Measurements from ENCODE around the gene SNCAIP.

SNCAIP gene

DNA sequence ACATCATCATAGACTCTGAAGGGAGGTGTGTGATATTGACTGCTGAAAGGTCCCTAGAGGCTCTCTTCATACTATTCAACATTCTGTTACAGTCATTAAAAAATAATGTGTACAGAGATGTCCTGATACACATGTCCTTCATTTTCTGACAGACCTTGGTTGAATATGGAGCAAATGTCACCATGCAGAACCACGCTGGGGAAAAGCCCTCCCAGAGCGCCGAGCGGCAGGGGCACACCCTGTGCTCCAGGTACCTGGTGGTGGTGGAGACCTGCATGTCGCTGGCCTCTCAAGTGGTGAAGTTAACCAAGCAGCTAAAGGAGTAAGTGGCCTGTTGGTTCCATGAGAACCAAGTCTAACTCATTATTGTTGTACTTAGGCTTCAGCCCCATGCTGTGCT is 132.4 kb downstream of the SNCAIP start:
- Histone ChIP-seq H3K4me3 (ENCODE audit: low read depth, low read length, poor library complexity, severe bottlenecking) (no peak overlapping the region), H3K9me3 (ENCODE audit: low read length) (no peaks in the 10 kb centered on the region), H3K27ac (ENCODE audit: low read depth, low read length, poor library complexity, severe bottlenecking) (no peak overlapping the region), H4K20me1 (ENCODE audit: insufficient read depth, low read length) (no peaks in the 10 kb centered on the region), H3K36me3 (ENCODE audit: insufficient read depth, low read length) (no peaks in the 10 kb centered on the region), H2AFZ (ENCODE audit: low read length) (no peak overlapping the region), H3K4me1 (ENCODE audit: insufficient read depth, low read length, severe bottlenecking) (no peaks in the 10 kb centered on the region), H3K9ac (ENCODE audit: low read length) (no peak overlapping the region), H3K79me2 (ENCODE audit: insufficient read depth, low read length) (no peaks in the 10 kb centered on the region), H3K9me2 (ENCODE audit: low read depth, low read length) (no peaks in the 10 kb centered on the region), H3K4me2 (ENCODE audit: low read length) (no peak overlapping the region), H3K27me3 (ENCODE audit: insufficient read depth, low read length) (no peaks in the 10 kb centered on the region), H3F3A (ENCODE audit: insufficient read depth, low read length) (no peaks in the 10 kb centered on the region)
- TF ChIP-seq EZH2 (IDR thresholded peaks at IDR 0.05; ENCODE audit: borderline replicate concordance, low read length) = no peak
- TF ChIP-seq, protein P1, sequence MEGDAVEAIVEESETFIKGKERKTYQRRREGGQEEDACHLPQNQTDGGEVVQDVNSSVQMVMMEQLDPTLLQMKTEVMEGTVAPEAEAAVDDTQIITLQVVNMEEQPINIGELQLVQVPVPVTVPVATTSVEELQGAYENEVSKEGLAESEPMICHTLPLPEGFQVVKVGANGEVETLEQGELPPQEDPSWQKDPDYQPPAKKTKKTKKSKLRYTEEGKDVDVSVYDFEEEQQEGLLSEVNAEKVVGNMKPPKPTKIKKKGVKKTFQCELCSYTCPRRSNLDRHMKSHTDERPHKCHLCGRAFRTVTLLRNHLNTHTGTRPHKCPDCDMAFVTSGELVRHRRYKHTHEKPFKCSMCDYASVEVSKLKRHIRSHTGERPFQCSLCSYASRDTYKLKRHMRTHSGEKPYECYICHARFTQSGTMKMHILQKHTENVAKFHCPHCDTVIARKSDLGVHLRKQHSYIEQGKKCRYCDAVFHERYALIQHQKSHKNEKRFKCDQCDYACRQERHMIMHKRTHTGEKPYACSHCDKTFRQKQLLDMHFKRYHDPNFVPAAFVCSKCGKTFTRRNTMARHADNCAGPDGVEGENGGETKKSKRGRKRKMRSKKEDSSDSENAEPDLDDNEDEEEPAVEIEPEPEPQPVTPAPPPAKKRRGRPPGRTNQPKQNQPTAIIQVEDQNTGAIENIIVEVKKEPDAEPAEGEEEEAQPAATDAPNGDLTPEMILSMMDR (IDR thresholded peaks at IDR 0.05; ENCODE audit: low read length) = no peak

DNA sequence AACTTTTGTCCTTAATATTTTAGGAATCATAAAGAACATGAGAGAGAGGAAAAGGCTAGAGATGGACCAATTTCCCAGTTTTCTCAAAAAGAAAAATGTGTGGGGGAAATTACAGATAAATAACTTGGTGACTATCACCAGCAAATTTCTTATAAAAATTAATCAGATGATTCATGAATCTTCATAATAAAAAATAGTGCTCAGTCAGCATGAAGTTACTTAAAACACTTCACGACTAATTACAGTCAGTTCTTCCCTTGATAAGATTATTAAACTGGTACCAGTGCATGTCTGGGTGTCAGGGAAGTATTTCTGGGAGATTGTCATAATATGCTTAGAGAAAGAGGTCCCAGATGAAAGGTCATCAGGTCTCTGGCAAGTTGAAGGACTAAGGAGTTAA is 133.0 kb downstream of the SNCAIP start:
- Histone ChIP-seq H4K20me1 (ENCODE audit: insufficient read depth, low read length) (no peaks in the 10 kb centered on the region), H3F3A (ENCODE audit: insufficient read depth, low read length) (no peaks in the 10 kb centered on the region), H2AFZ (ENCODE audit: low read length) (no peak overlapping the region), H3K4me1 (ENCODE audit: insufficient read depth, low read length, severe bottlenecking) (no peaks in the 10 kb centered on the region), H3K9me3 (ENCODE audit: low read length) (no peaks in the 10 kb centered on the region), H3K9me2 (ENCODE audit: low read depth, low read length) (no peaks in the 10 kb centered on the region), H3K4me2 (ENCODE audit: low read length) (no peak overlapping the region), H3K36me3 (ENCODE audit: insufficient read depth, low read length) (no peaks in the 10 kb centered on the region), H3K27me3 (ENCODE audit: insufficient read depth, low read length) (no peaks in the 10 kb centered on the region), H3K27ac (ENCODE audit: low read depth, low read length, poor library complexity, severe bottlenecking) (no peak overlapping the region), H3K9ac (ENCODE audit: low read length) (no peak overlapping the region), H3K79me2 (ENCODE audit: insufficient read depth, low read length) (no peaks in the 10 kb centered on the region), H3K4me3 (ENCODE audit: low read depth, low read length, poor library complexity, severe bottlenecking) (no peak overlapping the region)
- no peak for TF ChIP-seq EZH2 (IDR thresholded peaks at IDR 0.05; ENCODE audit: borderline replicate concordance, low read length)
- TF ChIP-seq, protein P1 (IDR thresholded peaks at IDR 0.05; ENCODE audit: low read length) = no peak

DNA sequence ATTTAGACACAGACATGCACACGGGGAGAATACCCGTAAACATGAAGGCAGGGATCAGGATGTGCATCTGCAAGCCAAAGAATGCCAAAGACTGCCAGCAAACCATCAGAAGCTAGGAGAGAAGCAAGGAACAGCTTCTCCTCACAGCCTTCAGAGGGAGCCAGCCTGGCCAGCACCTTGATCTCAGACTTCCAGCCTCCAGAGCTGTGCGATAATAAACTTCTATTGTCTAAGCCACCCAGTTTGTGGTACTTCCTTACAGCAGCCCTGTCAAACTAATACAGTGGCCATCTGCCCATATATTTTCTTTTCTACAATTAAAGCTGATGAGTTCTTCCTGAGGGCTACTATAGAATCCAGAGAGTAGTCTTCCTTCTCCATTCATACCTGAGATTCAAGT is 135.0 kb downstream of the SNCAIP start:
- Histone ChIP-seq H3K27ac (ENCODE audit: low read depth, low read length, poor library complexity, severe bottlenecking) (no peak overlapping the region), H3K9me2 (ENCODE audit: low read depth, low read length) (no peaks in the 10 kb centered on the region), H2AFZ (ENCODE audit: low read length) (no peak overlapping the region), H3K4me1 (ENCODE audit: insufficient read depth, low read length, severe bottlenecking) (no peaks in the 10 kb centered on the region), H3K36me3 (ENCODE audit: insufficient read depth, low read length) (no peaks in the 10 kb centered on the region), H3K9me3 (ENCODE audit: low read length) (no peaks in the 10 kb centered on the region), H4K20me1 (ENCODE audit: insufficient read depth, low read length) (no peaks in the 10 kb centered on the region), H3K79me2 (ENCODE audit: insufficient read depth, low read length) (no peaks in the 10 kb centered on the region), H3K4me3 (ENCODE audit: low read depth, low read length, poor library complexity, severe bottlenecking) (no peak overlapping the region), H3K4me2 (ENCODE audit: low read length) (no peak overlapping the region), H3K9ac (ENCODE audit: low read length) (no peak overlapping the region), H3F3A (ENCODE audit: insufficient read depth, low read length) (no peaks in the 10 kb centered on the region), H3K27me3 (ENCODE audit: insufficient read depth, low read length) (no peaks in the 10 kb centered on the region)
- TF ChIP-seq EZH2 (IDR thresholded peaks at IDR 0.05; ENCODE audit: borderline replicate concordance, low read length) = no peak
- TF ChIP-seq, protein P1 (IDR thresholded peaks at IDR 0.05; ENCODE audit: low read length) = no peak

All from OCI-LY1 (cell line).